HepG2 (cell line): ENCODE data around the gene PLEKHA3. TPM values are rescaled to one million over a fixed set of nuclear protein-coding genes. Genes with fewer than 3 reads are reported as not detected.

Source experiments
- BRCA1 ChIP-seq: sonication (generic); formaldehyde crosslinking; IDR thresholded peaks from 2 replicates; pipeline ENCODE4 v1.4.0; 2020; ENCODE audit warnings: missing genetic modification reagents
- HBP1 ChIP-seq: IDR thresholded peaks from 2 replicates; pipeline ENCODE4 v1.6.1; 2016; ENCODE audit warnings: low read depth, control low read depth
- HNRNPL ChIP-seq: fragments of 200-400 bp; formaldehyde crosslinking; IDR thresholded peaks from 2 replicates; pipeline ENCODE4 v1.6.1; 2017; ENCODE audit warnings: mild to moderate bottlenecking, low read depth, low read length
- KAT8 ChIP-seq: IDR thresholded peaks from 2 replicates; pipeline ENCODE4 v1.6.1; 2016; ENCODE audit warnings: missing genetic modification reagents, missing compliant biosample characterization
- MLXIP ChIP-seq: sonication (generic); formaldehyde crosslinking; IDR thresholded peaks from 2 replicates; pipeline ENCODE4 v1.9.0; 2021; ENCODE audit warnings: missing genetic modification reagents, borderline replicate concordance
- NCOA2 ChIP-seq: sonication (generic); formaldehyde crosslinking; IDR thresholded peaks from 2 replicates; pipeline ENCODE4 v1.8.0; 2022; ENCODE audit warnings: inconsistent platforms
- PHF5A ChIP-seq: IDR thresholded peaks from one replicate; pipeline ENCODE4 v1.6.1; 2018; ENCODE audit warnings: low read depth, missing genetic modification reagents; ENCODE audit not compliant: unreplicated experiment
- PITX1 ChIP-seq: sonication (generic); formaldehyde crosslinking; IDR thresholded peaks from 2 replicates; pipeline ENCODE4 v1.5.1; 2020; ENCODE audit warnings: mild to moderate bottlenecking, missing genetic modification reagents
- SP5 ChIP-seq: IDR thresholded peaks from 2 replicates; pipeline ENCODE4 v1.6.1; 2016; ENCODE audit warnings: low read depth, borderline replicate concordance
- ZBTB1 ChIP-seq: sonication (generic); formaldehyde crosslinking; IDR thresholded peaks from 2 replicates; pipeline ENCODE4 v1.4.0; 2020; ENCODE audit warnings: missing genetic modification reagents, borderline replicate concordance
- ZFP82 ChIP-seq: sonication (generic); formaldehyde crosslinking; IDR thresholded peaks from 2 replicates; pipeline ENCODE4 v1.5.1; 2020; ENCODE audit warnings: mild to moderate bottlenecking, missing genetic modification reagents, borderline replicate concordance
- polyA plus RNA-seq, 8 experiments: library from polyadenylated mRNA; depleted of rRNA in 3 of 8; stranded (reverse) in 7 of 8; unstranded in 1 of 8; fragments of >200 nt; fragmentation: Illumina TruSeq in 4 of 8; extraction: Trizol in 4 of 8; gene quantifications; 2 replicates each; pipeline versions ENCODE4 v1.2.1 to v1.2.3, GENCODE V29; 2011 to 2016; ENCODE audit warnings: low read depth in 4 of 8, missing spikeins in 1 of 8, mixed read lengths in 1 of 8; ENCODE audit not compliant: insufficient read depth in 1 of 8
- total RNA-seq, 5 experiments: library from RNA; depleted of rRNA; stranded (reverse); fragments of >200 nt; fragmentation: Illumina TruSeq; extraction: Trizol; gene quantifications; 2 replicates each; pipeline ENCODE4 v1.2.3, GENCODE V29; 2016; ENCODE audit warnings: low read depth in 1 of 5
- TF ChIP-seq, protein P1 (sequence below): sonication (generic); formaldehyde crosslinking; IDR thresholded peaks from 2 replicates; pipeline ENCODE4 v1.5.1; 2020; ENCODE audit warnings: mild to moderate bottlenecking, missing genetic modification reagents, moderate library complexity
- TF ChIP-seq, protein P2 (sequence below): sonication (generic); formaldehyde crosslinking; IDR thresholded peaks from 2 replicates; pipeline ENCODE4 v1.5.1; 2020; ENCODE audit warnings: missing genetic modification reagents, mild to moderate bottlenecking, borderline replicate concordance
- TF ChIP-seq, protein P3 (sequence below): sonication (generic); formaldehyde crosslinking; IDR thresholded peaks from 2 replicates; pipeline ENCODE4 v1.4.0; 2020; ENCODE audit warnings: missing genetic modification reagents

PLEKHA3 gene
- total and polyA plus RNA-seq, 2 of the 13 experiments (the other 11 are each of a cell fraction or from before 2014, with no cell fraction given) = 11.7 to 23.1 TPM

- TF ChIP-seq, protein P1, sequence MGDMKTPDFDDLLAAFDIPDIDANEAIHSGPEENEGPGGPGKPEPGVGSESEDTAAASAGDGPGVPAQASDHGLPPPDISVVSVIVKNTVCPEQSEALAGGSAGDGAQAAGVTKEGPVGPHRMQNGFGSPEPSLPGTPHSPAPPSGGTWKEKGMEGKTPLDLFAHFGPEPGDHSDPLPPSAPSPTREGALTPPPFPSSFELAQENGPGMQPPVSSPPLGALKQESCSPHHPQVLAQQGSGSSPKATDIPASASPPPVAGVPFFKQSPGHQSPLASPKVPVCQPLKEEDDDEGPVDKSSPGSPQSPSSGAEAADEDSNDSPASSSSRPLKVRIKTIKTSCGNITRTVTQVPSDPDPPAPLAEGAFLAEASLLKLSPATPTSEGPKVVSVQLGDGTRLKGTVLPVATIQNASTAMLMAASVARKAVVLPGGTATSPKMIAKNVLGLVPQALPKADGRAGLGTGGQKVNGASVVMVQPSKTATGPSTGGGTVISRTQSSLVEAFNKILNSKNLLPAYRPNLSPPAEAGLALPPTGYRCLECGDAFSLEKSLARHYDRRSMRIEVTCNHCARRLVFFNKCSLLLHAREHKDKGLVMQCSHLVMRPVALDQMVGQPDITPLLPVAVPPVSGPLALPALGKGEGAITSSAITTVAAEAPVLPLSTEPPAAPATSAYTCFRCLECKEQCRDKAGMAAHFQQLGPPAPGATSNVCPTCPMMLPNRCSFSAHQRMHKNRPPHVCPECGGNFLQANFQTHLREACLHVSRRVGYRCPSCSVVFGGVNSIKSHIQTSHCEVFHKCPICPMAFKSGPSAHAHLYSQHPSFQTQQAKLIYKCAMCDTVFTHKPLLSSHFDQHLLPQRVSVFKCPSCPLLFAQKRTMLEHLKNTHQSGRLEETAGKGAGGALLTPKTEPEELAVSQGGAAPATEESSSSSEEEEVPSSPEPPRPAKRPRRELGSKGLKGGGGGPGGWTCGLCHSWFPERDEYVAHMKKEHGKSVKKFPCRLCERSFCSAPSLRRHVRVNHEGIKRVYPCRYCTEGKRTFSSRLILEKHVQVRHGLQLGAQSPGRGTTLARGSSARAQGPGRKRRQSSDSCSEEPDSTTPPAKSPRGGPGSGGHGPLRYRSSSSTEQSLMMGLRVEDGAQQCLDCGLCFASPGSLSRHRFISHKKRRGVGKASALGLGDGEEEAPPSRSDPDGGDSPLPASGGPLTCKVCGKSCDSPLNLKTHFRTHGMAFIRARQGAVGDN = peak; percentile 90
- TF ChIP-seq BRCA1 (CRISPR knock-in tag) = peak; percentile 84; the same call in 1 of the 2 replicates
- TF ChIP-seq ZFP82 = no peak; the same call in 1 of the 2 replicates
- TF ChIP-seq NCOA2 (CRISPR knock-in tag) = peak; percentile 41; the same call in 1 of the 2 replicates
- TF ChIP-seq, protein P2, sequence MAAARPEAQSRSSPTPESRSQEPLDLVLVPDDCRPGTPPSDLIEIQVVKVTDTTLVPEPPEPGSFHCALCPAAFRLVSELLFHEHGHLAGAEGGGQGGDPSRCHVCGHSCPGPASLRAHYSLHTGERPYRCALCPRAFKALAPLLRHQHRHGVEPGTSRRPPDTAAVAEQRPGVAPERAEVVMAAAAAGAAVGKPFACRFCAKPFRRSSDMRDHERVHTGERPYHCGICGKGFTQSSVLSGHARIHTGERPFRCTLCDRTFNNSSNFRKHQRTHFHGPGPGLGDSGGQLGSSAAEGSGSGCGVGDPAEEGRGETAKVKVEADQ = peak; percentile 69
- TF ChIP-seq KAT8 (CRISPR knock-in tag) = peak; percentile 88
- TF ChIP-seq, protein P3, sequence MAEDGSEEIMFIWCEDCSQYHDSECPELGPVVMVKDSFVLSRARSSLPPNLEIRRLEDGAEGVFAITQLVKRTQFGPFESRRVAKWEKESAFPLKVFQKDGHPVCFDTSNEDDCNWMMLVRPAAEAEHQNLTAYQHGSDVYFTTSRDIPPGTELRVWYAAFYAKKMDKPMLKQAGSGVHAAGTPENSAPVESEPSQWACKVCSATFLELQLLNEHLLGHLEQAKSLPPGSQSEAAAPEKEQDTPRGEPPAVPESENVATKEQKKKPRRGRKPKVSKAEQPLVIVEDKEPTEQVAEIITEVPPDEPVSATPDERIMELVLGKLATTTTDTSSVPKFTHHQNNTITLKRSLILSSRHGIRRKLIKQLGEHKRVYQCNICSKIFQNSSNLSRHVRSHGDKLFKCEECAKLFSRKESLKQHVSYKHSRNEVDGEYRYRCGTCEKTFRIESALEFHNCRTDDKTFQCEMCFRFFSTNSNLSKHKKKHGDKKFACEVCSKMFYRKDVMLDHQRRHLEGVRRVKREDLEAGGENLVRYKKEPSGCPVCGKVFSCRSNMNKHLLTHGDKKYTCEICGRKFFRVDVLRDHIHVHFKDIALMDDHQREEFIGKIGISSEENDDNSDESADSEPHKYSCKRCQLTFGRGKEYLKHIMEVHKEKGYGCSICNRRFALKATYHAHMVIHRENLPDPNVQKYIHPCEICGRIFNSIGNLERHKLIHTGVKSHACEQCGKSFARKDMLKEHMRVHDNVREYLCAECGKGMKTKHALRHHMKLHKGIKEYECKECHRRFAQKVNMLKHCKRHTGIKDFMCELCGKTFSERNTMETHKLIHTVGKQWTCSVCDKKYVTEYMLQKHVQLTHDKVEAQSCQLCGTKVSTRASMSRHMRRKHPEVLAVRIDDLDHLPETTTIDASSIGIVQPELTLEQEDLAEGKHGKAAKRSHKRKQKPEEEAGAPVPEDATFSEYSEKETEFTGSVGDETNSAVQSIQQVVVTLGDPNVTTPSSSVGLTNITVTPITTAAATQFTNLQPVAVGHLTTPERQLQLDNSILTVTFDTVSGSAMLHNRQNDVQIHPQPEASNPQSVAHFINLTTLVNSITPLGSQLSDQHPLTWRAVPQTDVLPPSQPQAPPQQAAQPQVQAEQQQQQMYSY (CRISPR knock-in tag) = peak; percentile 48
- TF ChIP-seq PHF5A (CRISPR knock-in tag) = peak; percentile 98
- peak; percentile 74 for TF ChIP-seq SP5 (CRISPR knock-in tag)
- TF ChIP-seq HNRNPL = peak; percentile 76; the same call in 1 of the 2 replicates
- TF ChIP-seq PITX1 (CRISPR knock-in tag) = peak; percentile 65
- no peak for TF ChIP-seq ZBTB1 (CRISPR knock-in tag)
- TF ChIP-seq MLXIP (CRISPR knock-in tag) = peak; percentile 59; the same call in 1 of the 2 replicates
- peak; percentile 55; the same call in 1 of the 2 replicates for TF ChIP-seq HBP1 (CRISPR knock-in tag)
Observed at GRCh38 chr2:178450774-178451525, 29.3 kb upstream of the PLEKHA3 start, which contains the start of the genes PJVK and PRKRA (continued).
